ENCODE measurements around the gene SPRYD3.
A peak's percentile ranks its signal among the peaks of the same experiment; 100 is the strongest.

SPRYD3 gene

DNA sequence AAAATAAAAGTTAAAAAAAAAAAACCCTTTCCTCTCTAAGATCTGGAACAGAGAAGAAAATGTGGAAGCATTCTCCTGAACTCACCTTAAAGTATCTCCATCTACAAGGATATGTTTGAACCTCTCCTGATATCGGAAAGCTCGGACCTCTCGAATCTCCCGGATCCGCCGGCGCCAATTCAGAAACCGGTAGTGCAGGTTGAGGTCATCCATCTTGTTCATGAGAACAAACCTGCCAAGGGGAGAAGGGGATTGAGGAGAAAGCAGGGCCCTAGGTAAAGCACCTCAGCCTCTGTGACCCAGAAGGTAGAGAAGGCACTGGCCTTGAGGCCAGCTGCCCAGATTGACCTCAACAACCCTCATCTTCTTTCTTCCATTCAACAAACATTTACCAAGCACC is 2.2 kb downstream of the SPRYD3 start:
- no peak for DNase-seq

GRCh38 chr12:53076461-53076860 is 2.7 kb downstream of the SPRYD3 start:
- no peak for DNase-seq

GRCh38 chr12:53074999-53075370 is 4.2 kb downstream of the SPRYD3 start:
- DNase-seq: no peak

DNA sequence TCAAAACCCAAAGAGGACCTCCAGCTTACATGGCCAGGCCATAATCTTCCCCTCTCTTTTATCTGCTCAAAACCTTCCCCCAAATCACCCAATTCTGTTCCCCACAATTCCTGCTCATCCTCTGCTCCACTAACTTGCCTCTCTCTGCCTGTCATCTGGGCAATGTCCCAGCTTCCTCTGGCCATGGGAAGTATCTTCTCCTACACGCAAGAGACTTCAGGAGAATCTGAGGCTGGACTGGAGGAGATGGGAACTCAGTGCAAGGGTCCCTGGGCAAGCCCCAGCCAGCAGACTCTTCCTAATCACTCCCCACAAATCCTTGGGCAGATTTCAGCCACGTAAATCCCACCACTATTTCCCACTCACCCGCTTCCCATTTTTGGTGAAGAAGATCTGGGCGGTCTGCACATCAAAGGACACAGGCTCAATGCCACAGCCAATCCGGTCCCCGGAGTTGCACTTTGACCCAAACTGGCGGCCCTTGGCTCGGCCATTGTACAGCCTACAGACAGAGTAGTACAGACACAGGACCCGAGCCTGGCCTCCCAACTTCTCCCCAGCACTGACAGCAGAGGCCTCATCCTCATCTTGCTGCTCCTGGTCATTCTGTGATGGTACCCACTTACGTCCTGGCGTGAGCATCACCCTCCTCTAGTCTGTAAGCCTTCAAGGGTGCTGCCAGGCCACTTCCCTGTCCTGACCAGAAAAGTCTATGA is 4.7 kb downstream of the SPRYD3 start:
- no peak for DNase-seq

- no peak for DNase-seq
Observed at GRCh38 chr12:53073881-53074280, 5.3 kb downstream of the SPRYD3 start.

DNA sequence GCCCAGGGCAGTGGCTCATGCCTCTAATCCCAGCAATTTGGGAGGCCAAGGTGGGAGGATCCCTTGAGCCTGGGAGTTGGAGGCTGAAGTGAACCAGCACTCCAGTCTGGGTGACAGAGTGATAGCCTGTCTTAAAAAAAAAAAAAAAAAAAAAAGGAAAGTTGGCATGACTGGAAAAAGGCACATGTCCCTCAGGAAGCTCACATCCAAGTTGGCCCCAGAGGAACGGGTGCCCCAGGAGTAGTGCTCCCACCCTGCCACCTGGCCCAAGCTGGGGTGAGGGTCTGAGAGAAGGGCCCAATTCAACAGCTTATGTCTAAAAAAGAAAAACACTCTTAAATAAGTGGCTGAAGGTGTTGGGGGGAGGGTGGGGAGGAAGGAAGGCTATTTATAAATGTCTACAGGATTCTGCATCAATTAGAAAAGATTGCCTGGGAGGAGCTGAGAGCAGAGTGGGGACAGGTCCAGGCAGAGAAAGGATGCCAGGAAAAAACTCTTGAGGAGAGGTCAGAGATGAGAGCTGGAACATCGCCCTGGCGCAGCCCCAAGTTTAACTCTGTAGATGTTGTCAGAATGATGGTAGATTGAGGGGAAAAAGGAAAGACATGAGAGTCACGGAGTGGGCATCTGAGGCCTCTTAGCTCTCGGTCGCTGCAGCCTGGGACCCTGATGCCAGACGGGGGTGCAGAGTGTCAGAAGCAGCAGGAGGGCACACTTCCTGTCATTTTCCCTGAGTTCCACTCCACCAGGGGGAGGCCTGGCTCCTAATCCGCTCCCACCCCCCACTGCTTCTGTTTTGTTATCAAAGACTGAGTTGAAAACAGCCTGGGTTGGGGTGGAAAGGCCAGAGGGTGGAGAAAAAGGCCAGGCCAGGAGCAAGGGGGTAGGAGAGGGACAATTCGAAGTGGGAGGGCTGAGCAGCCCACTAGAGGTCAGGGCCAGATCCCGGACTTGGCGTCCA is 7.3 kb downstream of the SPRYD3 start:
- no peak for DNase-seq

DNA sequence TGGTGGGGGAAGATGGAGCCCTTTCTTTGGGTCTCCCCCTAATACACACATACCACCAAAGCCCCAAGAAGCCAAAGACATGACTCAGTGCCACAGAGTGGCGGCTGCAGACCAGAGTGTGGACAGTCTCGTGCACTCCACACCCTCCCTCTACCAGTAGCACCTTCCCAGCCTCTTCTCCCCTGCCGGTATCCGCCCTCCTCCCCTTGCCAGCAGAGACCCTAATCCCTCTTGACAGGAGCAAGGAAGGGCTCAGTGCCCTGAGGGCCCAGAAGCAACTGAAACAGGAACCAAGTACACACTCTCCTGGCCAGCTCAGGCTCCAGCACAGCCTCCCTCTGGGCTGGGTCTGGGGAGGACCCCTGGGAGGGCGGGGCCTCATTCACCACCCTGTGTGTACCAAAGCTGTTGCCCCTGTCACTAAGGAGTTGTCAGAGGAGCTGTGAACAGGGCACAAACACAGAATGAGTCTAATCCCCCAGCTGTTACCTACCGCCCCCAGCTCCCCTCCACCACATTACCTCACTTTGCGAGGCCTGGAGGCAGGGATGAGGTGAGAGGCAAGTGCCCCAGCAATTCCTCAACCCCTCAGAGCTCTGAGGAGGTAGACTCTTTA is 8.2 kb downstream of the SPRYD3 start:
- no peak for DNase-seq

GRCh38 chr12:53069621-53070410 is 9.4 kb downstream of the SPRYD3 start:
- no peak for DNase-seq

DNA sequence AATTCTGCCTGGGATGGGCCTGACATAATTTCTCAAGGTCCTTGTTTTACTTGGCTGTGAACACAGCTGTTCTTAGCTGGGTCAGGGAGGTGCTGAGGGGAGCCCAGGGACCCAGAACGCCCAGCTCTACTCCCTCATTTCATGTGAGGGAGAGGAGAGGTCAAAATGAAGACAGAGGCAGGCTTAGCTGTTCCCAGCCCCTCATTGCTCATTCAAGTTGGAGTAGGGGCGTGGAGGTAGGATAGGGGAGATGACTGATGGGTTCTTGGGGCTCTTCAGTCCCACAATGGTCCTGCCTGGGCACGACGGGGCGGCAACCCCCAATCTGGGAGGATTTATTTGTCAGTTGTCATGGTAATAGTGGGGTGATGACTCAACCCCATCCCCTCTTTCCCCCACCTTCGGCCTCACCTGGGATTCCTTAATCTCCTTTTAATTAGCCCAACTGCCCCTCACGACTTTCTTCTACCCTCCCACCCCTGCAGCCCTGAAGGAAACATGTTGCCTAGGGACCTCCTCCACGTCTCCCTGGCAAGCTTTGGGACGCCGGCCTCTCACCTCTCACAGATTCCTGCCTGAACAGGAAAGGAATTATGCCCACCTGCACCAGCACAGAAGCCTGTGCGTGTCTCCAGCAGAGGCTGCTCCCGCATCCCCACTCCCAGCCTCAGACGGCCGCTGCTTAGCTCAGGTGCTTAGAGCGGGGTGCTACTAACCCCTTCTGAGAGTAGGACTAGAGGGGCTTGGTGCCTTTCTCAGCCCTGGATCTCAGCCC is 10.2 kb downstream of the SPRYD3 start:
- DNase-seq: no peak

GRCh38 chr12:53067993-53068770 is 11.0 kb downstream of the SPRYD3 start:
- DNase-seq: no peak

DNA sequence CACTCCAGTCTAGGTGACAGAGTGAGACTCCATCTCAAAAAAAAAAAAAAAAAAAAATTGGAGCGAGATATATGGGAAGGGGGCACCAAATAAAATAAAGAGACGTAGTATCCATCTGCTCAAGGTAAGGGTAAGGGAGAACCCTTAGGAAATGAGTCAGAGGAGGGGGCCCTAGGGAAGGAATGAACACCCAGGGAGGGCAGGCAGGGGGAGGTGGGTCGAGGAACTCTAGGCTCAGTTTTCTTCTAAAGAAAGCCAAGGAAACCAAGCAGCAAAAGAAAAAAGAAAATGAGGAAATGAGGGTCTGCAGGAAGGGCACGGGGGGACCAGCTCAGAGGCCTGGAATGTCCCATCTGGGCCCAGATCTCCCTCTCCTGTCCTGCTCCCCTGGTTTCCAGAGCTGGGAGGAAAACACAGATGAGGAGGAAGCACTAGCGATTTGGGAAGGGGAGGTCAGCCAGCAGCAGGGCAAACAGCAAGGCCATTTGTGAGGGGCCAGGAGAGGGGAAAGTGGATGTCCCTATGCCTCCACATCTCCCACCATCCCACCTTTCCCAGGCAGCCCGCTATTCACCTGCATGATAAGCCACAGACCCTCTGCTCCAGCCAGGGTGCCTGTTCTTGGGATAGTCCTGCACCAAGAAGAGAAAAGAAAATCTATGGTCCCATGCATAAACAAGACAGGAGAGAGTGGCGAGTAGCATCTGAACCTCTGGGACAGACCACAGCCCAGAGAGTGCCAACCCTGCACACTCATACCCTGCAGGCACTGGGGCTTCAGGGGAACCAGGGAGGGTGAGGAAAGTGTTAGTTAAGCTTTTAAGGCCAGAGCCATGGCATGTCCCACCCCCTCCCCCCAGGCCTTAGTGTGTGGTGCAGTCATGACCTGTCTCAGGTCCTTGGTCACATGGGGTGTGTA is 11.9 kb downstream of the SPRYD3 start:
- no peak for DNase-seq

DNA sequence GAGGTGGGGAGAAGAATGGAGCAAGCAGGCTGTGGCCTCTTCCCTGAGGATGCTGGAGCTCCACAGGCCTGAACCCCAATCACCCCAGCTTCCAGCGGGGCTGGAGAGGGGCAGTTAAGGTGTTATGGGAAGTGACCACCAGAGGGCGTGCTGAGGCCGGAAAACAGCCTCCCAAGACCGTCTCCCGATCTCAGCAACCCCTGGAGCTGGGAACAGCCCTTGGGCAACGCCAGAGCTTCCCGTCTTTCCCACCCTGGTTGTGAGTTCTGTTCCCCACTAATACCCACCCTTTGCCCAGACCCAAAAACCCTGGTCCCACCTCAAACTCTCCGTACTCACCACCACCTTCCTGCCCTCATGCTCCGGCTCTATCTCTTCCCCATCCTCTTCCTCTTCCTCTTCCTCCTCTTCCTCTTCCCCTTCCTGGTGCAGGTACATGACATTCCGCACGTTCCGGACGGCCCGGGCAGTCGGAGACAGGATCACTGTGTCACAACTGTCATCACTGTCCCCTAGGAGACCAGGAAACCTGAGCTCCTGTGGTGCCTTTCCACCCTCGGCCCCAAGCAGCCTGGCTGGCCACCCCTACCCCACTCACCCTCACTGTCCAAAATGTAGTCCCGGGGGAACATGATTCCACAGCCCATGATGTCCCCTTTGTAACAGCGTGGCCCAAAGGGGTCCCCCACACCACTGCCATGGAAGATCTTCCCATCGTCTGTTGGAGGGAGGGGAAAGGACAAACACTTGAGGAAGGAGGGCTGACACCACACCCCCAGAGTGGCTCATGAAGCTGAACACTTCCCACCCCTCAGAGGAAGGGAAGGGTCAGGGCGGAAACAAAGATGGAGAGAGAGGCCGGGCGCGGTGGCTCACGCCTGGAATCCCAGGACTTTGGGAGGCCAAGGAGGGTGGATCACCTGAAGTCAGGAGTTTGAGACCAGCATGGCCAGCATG is 12.9 kb downstream of the SPRYD3 start:
- peak; percentile 48 for DNase-seq

DNA sequence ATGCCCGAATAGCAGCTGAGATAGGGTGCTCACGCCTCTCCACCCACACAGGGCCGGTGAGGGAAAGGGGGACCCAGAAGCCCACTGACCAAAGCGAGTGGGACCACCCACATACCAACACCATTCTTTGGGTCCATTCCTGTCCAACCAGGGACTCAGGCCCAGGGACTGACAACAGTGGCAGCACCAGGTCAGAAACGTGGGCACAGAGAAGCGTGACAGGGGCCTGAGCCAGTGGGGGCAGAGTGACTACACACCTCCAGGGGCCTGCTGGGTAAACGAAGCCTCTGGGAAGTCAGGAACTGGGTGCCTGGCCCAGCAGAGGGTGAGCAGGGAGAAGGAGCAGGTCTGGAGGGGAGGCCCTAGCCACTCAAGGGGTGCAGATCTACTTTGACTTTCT is 13.7 kb downstream of the SPRYD3 start:
- DNase-seq: no peak

- DNase-seq: no peak
Observed at GRCh38 chr12:53064613-53065436, 14.4 kb downstream of the SPRYD3 start.

DNA sequence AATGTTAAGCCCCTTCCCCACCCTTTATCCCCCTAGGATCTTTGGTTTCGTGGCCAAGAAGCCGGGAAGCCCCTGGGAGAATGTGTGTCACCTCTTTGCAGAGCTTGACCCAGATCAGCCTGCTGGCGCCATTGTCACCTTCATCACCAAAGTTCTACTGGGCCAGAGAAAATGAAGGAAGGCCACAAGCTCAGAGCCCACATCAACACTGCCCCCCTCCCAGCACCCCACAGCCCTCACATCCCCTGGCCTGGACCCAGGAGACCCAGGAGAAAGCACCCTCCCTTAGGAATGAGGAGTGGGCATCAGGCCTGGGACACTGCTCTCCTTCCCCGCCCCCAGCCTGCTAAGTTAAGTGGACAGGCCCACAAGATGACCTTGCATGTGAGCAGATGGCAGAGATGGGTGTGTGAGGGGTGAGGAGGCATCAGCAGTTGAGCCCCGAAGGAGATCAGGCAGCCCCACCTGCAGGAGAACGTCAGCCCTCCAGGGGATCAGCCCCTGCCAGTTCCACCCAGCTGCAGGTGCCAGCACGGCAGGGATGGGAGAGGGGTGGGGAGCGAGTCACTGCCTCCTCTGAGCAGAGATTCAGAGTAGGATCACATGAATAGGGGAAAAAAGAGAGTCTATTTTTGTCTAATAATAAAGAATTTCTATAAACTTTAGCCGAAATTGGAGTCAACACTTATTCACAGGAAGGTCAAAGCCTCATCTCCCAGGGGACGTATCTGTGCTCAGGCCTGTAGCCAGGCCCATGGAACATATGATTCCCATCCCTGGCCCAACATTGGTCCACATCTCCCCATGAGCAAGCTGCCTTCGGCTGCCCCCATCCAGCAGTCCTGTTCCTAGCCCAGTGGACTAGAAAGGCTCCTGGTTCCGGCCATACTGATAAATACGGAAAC is 15.2 kb downstream of the SPRYD3 start:
- DNase-seq: no peak

DNA sequence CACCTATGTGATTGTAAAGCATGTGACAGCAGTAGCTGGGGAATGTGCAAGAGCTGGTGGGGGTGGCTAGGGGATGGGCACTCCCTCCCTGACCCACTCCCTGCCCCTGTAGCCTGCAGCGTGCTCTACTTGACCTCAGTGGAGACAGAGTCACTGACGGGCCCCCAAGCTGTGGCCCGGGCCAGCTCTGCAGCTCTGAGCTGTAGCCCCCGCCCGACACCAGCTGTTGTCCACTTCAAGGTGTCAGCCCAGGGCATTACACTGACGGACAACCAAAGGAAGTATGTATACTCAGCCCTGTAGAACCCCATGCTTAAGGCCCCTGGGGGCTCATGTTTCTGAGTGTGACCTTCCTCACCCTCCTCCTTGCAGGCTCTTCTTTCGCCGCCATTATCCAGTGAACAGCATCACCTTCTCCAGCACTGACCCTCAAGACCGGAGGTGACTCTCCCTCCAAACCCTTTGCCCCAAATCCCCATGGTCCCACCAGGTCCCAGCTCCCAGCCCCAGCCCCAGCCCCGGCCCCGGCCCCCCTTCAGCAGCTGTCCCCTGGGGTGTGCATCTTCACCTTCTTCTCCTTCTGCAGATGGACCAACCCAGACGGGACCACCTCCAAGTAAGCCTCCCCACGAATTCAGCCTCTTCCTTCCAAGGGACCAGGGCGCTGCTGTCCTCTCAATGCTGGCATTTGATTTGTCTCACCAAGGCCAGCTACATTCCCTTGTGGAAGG is 16.0 kb downstream of the SPRYD3 start:
- no peak for DNase-seq

Measured in SHP77 treated with DMSO at 0.1 percent for 48 hours (cell line).